Activated gamma-delta T cell (primary cell): Measurements from ENCODE around the gene ARV1.

ENCODE experiments used
- DNase-seq: peaks from one replicate; lab custom pipeline; 2025; lab: John Stamatoyannopoulos, UW
- total RNA-seq, 2 donors: gene quantifications; one replicate each; lab custom pipeline; 2026; lab: John Stamatoyannopoulos, UW

ARV1 gene
- total RNA-seq, result 9.8 to 12.6 reads per million in 2 donors

DNA sequence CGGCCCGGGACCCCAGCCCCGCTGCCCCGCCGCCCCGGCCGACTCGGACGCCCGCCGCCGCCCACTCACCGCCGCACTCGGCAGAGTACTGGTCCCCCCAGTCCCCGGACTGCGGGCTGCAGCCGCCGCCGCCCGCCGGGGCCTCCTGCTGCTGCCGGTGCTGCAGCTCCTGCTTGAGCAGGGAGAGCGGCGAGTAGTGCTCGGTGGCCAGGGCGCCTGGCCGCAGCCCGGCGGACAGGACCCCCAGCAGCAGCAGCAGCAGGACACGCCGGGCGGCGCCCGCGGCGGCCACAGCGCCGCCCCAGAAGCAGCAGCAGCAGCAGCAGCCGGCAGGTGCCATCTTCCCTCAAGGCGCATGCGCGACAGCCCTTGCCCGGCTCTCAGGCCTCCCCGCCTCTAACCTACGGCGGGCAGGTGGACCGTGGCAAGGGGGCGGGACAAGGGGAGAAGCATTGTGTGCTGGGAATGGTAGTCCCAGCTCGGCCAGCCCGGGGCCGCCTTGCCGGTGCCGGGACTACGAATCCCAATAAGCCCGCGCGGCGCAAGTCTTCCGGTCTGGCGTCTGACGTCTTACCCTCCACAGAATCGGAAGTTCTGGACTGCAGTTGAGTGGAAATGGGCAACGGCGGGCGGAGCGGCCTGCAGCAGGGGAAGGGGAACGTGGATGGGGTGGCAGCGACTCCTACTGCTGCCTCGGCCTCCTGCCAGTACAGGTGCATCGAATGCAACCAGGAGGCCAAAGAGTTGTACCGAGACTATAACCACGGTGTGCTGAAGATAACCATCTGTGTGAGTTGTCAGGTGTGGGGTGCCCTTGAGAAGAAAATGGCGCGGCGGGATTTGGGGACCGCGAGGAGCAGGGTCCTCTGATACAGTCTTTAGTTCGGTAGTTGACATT is at the start of gene ARV1, which contains the start of gene TTC13:
Gene ARV1, plus strand, starts transcription at position 604 of the 898 bp plus-strand sequence. Its CDS starts 12 bp downstream, at position 616.
Gene TTC13, minus strand, starts transcription at position 371 of the 898 bp plus-strand sequence. Its CDS starts 31 bp downstream, at position 340.
- peak; percentile 93 for DNase-seq

DNA sequence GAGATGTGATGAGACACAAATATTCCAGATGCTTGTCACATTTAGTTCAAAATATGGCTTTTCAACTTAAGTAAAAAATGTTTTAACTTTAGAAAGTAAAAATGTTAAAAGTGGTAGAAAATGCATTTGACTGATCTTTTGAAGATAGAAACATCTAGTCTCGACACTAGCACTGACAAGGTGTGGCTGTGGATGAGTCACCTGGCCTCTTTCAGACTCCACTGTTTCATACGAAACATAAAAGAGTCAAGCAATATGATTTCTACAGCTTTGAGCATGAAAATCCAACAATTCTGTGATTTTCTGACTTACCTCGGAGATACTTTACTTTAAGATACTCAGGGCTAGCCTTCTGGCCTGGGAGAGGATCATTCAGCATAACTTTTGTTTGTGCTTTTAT is 47.9 kb upstream of the ARV1 start:
- DNase-seq, result no peak

DNA sequence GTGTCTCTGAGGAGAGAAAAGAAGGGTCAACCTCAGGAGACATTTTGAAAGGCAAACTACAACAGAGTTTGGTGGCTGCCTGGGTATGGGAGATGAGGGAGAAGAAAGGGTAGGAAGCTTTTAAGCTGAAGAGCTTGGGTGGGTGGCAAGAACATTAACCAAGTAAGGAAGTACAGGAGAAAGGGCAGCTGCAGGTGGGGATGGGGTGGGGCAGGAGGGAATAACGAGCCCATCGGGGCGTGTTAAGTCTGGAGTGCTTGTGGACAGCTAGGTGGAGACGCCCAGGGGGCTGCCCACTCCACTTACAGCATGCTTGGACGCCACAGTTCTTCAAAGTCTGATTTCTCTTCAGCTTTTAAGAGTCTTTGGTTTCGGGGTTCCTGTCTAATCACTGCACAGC is 43.0 kb upstream of the ARV1 start:
- DNase-seq, result no peak

DNA sequence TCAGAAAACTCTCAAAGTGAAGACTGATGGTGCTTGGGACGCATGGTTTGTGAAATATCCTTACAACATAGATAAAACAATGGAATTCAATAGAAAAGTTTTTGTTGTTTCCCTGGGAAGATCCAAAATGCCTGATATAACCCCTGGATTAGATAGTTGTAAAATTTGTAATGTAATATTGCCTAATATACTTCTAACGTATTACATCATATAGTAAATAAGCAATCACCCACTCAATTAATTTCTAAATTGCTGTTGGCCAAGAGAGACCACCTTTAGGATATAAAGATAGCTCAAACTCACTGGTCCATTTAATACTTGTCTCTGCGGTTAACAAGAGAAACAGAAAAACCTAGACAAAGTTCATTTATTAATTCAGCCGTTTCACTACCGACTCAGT is 42.4 kb upstream of the ARV1 start:
- no peak for DNase-seq

DNA sequence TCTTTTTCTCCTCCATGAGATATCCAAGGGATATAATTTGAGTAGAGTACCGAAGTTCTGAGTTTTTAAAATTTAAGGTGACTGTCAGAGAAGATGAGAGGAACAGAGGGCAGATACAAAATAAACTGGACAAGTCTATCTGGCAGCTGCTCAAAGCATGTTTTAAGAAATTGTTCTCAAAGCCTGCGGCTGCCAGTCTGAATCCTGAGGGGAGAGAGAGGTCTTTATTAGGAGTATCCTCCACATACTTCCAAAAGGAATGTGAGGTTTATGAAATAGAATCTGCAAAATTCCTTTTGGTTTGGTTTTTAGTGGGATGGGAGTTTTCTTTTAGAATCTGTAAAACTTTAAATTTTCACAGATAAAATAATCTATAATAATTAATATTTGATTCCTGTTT is 41.5 kb upstream of the ARV1 start:
- no peak for DNase-seq

DNA sequence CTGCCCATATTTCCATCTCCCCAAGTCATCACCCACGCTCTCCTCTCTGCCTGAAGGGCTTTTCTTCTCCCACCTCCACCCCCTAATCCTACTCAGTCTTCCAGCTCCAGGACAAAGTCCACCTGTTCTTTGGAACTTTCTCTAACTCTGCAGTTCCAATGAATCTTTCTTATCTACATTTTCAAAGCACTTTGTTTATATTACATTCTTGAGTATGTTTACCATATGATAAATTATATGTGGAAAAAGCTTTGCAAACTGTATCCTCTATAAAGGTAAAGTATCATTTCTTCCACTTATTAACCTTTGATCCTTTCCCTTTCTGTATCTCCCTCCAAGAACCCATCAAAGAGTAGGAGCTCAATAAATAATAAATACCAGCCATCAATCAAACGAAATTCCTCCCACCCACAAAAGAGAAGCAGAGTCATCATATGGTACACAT is 39.9 kb upstream of the ARV1 start:
- no peak for DNase-seq

DNA sequence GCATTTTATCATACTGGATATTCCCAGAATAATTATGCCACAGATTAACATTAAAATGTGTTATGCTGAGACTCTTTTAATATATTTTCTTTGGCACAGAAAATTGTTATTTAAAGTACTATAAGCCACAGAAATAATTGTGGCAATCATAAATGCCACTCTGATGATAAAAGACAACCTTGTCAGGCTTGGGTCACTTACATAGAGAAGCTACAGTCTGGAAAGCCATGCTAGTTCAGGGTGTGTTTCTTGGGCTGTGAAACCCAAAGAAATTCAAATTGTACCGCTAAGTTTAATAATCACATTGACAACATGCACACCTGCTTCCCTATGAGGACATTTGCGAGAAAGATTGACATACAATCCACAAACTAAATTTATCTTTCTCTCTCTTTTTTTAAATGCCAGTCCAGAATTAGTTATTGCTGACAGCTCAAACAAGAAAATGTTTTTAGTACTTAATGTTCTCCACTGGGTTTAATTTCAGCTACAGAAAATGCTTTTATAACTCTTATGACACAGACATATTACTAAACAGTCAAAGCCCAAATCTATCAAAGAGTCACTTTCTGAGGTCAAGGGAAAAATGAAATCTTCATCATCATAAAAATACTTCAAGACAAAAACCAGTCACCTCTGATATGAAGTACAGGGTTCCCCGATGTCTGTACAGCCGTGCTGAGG is 38.9 kb upstream of the ARV1 start:
- no peak for DNase-seq

DNA sequence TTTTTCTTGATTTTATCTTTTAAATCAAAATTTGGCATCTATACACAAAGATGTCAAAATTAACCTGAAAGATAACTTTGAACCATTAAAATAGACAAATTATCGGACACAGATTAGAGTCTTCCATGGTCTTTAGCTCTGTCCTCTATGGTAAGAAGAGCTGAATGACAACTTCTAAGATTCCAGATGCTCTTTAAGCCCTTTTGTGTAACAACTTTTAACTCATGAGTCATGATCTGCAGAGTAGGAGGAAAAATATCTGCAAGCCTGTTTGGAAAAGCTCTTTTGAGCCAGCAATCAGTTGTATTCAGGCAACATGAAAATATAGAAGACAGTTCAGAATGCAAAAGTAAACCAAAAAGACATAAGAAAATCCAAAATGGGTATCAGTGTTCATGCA is 38.0 kb upstream of the ARV1 start:
- no peak for DNase-seq

DNA sequence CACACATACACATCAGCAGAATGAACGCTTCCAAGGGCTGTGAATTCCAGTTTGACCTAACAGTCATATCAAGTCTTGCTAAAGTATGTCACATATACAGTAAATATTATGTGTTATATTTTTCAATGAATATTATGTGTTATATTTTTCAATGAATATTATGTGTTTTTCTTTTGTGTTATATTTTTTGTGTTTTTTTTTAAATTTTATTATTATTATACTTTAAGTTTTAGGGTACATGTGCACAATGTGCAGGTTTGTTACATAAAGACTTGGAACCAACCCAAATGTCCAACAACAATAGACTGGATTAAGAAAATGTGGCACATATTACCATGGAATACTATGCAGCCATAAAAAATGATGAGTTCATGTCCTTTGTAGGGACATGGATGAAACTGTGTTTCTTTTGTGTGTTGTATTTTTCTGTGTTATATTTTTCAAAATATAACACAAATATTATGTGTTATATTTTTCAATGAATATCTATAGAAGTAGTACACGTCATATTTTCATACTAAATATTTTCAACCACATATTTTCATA is 35.8 kb upstream of the ARV1 start:
- DNase-seq, result no peak

DNA sequence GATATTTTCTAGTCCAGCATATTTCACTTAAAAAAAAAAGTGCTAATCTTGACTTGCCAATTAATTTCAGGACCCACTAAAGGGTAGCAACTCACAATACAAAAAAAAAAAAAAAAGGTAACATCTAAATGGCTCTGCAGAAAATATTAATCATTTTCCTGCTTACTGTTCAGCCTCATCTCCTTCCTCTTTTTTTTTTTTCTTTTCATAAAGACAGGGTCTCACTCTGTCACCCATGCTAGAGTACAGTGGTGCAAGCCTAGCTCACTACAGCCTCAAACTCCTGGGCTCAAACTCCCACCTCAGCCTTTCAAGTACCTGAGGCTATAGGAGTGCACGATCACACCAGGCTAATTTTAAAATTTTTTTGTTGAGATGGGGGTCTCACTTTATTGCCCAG is 30.6 kb upstream of the ARV1 start:
- DNase-seq, result no peak

DNA sequence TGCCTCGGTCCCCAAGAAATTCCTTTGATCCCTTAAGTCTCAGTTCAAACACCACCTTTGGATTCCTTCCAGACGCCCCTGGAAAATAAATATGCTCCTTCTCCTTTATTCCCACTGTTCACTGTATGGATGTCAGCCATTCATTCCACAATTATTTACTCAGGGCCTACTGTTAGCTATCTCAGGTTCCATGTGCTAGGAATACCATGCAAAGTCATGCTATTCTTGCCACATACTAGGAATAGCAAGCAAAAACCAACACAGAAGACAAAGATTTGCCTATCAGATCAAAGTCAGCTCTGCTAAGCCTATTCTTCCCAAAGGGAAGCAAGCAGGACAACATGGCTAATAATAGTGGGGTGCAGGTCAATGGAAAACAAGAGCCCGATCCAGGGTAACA is 30.0 kb upstream of the ARV1 start:
- no peak for DNase-seq

DNA sequence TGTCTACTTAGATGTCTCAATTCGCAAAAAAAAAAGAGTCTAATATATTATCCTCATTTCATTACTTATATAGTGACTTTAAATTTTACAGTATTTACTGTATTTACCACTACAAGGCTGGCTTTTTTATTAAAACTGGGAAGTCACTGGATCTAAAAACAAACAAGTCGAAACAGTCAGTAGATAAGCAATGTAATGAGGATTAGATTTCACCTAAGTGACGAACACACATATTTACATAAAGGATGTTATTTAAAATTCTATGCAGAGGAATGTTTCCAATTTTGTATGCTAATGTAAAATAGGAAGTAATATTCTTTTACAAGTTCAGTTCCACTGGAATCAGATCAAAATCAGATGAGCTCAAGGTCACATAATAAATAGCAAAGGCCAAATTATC is 28.5 kb upstream of the ARV1 start:
- no peak for DNase-seq

DNA sequence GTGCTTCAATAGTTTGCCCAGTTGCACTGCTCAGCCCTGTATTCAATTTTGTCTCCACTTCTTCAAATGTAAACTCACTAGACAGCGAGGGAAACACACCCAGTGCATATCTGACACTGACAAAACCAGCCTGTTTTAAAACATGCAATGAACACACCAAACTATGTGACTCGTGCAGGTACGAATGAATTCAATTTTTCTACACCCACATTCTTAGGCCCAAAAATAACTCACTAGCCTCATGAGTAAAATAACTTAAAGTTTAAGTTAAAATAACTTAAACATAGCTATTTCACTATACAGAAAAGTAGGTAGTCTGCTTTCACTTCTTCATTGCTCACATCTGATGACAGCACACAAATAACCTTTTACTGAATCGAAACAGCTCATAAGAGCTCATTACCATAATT is 21.3 kb upstream of the ARV1 start:
- no peak for DNase-seq

DNA sequence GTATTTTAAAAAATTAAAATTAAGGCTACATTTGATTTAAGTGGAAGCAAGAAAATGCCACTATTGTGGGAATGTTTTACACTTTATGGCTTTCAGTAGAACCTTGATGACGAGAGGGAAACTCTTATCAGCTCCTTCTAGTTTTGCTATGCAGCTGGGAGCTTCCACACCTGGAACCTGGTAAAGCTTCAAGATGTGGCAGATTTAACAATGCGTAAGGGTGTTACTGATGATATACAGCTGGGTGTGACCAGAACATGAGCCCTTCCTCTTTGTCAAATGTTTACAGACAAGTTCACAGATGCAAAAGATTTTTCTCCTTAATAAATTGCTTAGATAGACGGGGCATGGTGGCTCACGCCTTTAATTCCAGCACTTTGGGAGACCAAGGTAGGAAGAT is 20.5 kb upstream of the ARV1 start:
- DNase-seq, result no peak

DNA sequence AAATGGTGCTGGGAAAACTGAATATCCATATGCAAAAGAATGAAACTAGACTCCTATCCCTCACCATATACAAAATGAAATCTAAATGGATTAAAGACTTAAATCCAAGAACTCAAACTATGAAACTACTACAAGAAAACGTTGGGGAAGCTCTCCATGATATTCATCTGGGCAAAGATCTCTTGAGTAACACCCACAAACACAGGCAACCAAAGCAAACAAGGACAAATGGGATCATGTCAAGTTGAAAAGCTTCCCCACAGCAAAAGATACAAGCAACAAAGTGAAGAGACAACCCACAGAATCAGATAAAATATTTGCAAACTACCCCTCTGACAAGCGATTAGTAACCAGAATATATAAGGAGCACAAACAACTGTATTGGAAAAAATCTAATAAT is 14.0 kb upstream of the ARV1 start:
- no peak for DNase-seq

DNA sequence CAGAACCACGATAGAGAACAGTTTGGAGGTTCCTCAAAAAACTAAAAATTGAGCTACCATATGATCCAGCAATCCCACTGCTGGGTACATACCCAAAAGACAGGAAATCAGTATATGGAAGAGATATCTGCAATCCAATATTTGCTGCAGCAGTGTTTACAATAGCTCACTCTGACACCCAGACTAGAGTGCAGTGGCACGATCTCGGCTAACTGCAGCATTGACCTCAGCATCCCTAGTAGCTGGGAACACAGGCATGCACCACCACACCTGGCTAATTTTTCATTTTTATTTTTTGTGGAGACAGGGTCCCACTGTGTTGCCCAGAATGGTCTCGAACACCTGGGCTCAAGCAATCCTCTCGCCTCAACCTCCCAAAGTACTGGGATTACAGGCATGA is 13.4 kb upstream of the ARV1 start:
- DNase-seq, result no peak

DNA sequence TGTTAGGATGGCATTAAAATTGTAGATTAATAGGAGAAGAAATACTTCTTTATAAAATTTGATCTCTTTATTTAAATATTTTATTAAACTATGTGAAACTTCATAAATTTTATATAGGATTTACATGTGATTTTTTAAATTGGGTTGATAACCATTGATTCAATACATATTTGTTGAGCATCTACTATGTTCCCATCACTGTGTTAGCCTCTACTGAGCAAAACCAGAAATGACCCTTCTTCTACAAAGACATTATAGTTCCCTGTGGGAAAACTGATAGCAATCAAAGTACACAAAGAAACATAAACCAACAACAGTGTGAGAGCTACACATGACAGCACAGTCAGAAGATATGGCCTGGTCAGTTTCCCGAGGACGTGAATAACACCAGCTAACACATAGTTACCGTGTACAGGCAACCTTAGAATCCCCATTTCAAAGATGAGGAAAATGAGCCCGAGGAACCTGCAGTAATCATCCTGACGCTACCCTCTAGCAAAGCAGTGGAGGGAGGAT is 12.5 kb upstream of the ARV1 start:
- no peak for DNase-seq

DNA sequence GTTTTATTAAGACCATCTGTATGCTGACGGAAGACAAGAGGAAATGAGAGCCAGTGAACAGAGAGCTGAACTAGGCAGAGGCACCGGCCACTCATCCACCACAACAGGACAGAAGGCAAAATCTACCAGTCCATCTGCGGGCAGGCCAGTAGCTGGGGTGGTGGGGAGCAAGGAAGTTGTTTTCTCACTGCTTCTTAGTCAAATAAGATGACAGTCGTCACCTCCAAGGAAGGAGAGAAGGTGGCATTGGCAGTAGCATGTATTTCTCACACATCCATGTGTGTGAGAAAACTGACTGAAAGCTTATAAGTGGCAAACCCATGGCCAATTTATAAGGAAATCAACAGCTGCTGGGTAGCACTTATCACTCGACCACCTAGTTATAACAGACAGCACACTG is 8.5 kb upstream of the ARV1 start:
- no peak for DNase-seq

DNA sequence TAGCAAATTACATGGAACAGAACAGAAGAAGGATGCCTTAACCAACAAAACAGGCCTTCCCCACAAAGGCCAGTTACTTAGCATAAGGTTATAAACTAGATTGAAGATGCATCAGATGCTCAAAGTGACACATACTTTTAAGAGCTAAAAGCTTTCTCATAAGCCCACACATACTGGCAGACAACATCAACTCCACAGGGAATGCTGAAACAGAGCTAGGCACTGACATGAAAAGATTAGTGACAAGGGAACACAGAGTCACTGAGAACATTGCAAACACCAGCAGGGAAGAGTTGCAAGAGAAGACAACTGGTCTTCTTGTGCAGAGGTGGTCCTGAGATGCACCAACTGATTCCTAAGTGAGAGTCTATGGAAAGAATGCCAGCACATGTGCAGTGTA is 7.1 kb upstream of the ARV1 start:
- DNase-seq, result no peak

DNA sequence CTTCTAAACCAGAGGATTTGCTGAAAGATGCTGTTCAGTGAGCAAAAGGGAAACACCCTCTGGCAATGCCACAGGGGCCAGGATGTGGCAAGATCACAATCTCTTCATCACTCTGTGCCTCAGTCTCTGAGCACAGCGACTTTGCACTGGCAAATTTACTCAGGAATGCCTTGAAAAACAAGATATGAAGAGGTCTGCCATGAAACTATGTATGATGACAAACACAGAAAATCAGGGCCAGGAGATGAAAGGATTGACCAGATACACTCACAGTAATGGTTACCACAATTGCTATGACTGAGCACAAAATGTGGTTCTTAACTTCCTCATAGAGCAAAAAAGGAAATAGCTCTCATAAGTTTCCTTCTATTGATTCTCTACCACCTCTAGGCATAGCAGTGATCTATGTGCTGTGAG is 6.0 kb upstream of the ARV1 start:
- DNase-seq, result no peak

DNA sequence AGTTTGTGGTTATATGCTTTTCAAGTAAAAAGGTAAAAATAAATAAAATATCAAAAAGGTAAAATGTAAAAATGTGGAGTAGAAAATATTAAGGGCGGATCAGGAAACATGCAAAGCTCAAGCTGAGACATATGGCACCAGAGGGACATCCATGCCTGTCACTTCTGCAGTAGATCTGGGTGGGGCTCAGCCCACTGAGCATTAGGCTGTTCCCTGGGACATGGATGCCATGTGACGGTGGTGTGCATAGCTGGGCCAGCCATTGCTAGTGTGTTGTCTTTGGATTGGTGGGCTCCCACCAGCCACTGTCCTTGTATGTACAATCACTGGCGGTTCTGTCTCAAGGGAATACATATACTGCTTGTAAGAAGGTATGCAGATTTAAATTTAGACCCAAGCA is 3.3 kb upstream of the ARV1 start:
- no peak for DNase-seq

DNA sequence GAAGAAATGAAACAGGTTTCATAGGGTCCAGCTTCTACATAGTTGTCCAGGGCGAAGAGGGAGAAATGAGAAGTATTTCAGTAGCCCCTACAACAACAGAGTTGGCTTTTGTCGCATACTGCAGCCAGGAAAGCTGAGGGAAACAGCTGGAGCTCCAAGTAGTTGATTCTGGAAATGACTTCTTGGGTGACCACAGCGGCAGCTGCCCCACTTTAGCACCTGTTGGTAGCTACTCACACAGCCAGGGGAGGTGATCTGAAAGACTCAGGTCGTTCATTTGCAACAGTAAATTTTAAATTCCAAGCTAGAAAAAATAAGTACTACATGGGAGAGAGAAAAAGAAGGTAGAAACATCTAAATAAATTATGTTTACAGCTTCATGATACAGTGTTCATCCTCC is 2.5 kb upstream of the ARV1 start:
- no peak for DNase-seq
